GM21390 (cell line): ENCODE data around the gene ZNF580.

Source experiments
- ATAC-seq: cut with Tn5 transposase; IDR thresholded peaks from one replicate; pipeline ENCODE4 v1.9.1; 2021; ENCODE audit not compliant: unreplicated experiment

ZNF580 gene

DNA sequence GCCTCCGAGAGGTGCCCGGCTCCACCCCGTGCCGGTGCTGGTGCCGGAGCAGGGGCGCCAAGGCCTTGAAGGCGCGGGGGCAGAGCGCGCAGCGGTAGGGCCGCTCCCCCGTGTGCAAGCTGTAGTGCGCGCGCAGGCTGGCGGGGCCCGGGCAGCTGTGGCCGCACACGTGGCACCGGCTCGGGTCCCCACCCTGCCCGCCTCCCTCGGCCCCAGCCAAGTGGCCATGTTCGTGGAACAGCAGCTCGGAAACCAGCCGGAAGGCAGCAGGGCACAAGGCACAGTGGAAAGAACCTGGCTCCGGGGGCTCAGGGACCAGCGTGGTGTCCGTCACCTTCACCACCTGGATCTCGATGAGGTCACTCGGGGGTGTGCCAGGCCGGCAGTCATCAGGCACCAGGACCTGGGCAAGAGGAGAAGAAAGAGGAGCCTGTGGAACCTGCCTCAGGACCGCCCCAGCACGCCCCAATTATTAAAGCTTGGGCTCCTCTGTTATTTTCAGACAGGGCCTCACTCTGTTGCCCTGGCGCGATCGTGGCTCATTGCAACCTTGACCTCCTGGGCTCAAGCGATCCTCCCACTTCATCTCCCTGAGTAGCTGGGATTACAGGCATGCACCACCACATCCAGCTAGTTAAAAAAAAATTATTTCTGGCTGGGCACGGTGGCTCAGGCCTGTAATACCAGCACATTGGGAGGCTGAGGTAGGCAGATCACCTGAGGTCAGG is 18.4 kb upstream of the ZNF580 start:
- ATAC-seq, result no peak

DNA sequence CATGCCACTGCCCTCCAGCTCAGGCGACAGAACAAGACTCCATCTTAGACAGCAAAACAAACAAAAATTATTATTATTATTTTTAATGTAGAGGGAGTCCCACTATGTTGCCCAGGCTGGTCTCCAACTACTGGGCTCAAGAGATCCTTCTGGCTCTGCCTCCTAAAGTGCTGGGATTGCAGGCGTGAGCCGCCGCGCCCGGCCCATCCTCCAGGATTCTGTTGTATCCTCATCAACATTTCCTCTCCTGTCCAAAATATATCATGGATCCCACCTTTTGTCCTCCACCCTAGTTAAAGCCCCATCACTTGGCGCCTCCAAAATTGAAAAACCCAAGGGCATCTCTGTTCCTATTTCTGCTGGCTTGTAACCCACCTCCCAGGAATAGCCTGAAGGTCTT is 17.7 kb upstream of the ZNF580 start:
- ATAC-seq, result no peak

GRCh38 chr19:55623561-55623960 is 17.2 kb upstream of the ZNF580 start:
- no peak for ATAC-seq

- ATAC-seq, result no peak
Measured at GRCh38 chr19:55624109-55625003, 16.4 kb upstream of the ZNF580 start, which contains the start of gene ZNF784. Gene ZNF784, minus strand, starts transcription at chr19:55624566. Its CDS starts 5 bp downstream, at chr19:55624561.

DNA sequence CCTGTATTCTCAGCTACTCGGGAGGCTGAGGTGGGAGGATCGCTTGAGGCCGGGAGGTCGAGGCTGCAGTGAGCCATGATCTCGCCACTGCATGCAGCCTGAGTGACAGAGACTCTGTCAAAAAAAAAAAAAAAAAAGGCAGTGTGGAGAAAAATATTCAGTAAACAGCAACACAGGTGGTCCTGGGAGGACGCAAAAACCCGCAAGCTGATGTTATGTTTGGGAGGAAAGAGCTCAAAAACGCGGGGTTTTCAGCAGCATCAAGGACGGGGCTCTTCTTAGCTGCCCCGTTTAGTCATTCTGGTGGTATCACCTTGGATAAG is 15.8 kb upstream of the ZNF580 start:
- ATAC-seq, result no peak

DNA sequence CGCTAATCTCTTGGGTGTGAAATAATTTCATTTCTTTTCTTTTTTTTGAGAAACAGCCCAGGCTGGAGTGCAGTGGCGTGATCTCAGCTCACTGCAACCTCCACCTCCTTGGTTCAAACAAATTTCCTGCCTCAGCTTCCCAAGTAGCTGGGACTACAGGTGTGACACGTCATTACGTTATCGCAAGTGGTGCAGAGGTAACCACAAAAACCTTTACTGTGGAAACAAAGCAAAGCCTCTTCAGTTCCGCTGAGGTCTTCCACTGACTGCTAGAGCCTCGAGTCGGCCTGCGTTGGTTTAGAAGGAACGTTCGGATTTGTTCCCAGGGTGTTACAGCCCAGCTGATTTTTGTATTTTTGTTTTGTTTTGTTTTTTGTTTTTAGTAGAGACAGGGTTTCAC is 14.5 kb upstream of the ZNF580 start:
- ATAC-seq, result no peak

- ATAC-seq, result no peak
Measured at GRCh38 chr19:55632463-55632834, 8.4 kb upstream of the ZNF580 start.

DNA sequence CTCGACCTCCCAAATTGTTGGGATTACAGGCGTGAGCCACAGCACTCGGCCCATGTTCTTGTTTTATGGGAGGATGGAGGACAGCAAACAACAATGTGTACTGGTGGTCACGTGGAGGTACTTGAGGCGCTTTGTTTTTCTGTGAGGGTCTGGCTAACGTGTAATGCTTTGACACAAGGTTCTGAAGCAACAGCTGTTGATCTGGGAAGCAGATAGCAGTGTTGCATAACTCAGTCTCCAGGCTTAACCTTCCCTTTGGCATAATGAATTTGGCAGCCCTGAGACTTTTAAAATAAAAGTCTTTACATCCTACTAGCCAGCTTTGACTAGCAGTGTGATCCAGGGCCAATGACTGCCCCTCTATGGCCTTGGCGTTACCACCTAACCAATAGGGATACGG is 6.9 kb upstream of the ZNF580 start:
- no peak for ATAC-seq

DNA sequence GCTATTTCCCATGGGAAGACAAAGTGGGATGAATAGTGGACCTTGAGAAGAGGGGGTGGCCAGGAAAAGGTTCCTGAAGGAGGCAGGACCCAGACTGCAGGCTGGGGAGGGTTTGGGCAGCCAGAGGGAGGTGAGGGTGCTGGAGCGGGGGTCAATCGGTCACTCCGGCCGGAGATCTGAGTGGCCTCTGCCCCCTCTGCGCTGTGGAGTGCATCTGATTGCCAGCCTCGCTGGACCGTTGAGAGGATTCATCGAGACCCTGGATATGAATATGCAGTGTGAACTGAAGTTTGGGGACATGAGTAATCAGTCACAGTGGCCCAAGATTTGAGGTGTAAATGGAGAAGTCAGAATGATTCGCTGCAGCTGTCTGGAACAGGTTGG is 5.5 kb upstream of the ZNF580 start:
- no peak for ATAC-seq

GRCh38 chr19:55635856-55636440 is 4.9 kb upstream of the ZNF580 start:
- ATAC-seq, result no peak

DNA sequence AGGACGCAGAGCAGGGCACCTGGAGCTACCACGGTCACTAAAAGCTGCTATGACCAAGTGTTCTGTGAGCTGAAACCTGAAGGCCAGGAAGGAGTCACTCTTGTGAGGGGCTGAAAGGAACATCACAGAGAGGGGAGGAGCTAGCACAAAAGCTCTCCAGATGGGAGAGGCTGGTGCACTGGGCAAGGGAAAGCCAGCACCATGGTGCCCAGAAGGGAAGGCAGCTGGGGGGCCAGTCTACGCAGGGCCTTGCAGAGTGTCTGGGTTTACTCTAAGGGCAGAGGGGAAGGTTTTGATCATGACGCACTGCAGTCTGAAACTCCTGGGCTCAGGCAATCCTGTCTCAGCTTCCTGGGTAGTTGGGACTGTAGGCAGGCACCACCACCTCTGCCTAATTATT is 4.1 kb upstream of the ZNF580 start:
- ATAC-seq, result no peak

- no peak for ATAC-seq
Measured at GRCh38 chr19:55637534-55637933, 3.3 kb upstream of the ZNF580 start.

DNA sequence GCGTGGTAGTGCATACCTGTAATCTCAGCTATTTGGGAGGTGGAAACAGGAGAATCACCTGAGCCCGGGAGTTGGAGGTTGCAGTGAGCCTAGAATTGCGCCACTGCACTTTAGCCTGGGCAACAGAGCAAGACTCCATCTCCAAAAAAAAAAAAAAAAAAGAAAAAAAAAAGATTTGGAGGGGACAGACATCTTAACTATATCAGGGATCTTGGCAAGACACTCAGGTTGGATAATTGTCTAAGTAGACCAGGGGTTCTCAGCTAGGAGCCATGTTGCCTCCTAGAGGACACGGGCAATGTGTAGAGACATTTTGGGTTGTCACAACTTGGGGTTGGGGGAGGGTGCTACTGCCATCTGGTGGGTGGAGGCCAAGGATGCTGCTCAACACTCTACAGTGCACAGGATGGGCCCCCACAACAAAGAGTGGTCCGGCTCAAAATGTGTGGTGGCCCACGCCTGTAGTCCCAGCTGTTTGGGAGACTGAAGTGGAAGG is 1.9 kb upstream of the ZNF580 start:
- ATAC-seq, result no peak

- no peak for ATAC-seq
Measured at GRCh38 chr19:55640043-55640576, 692 bp upstream of the ZNF580 start.

DNA sequence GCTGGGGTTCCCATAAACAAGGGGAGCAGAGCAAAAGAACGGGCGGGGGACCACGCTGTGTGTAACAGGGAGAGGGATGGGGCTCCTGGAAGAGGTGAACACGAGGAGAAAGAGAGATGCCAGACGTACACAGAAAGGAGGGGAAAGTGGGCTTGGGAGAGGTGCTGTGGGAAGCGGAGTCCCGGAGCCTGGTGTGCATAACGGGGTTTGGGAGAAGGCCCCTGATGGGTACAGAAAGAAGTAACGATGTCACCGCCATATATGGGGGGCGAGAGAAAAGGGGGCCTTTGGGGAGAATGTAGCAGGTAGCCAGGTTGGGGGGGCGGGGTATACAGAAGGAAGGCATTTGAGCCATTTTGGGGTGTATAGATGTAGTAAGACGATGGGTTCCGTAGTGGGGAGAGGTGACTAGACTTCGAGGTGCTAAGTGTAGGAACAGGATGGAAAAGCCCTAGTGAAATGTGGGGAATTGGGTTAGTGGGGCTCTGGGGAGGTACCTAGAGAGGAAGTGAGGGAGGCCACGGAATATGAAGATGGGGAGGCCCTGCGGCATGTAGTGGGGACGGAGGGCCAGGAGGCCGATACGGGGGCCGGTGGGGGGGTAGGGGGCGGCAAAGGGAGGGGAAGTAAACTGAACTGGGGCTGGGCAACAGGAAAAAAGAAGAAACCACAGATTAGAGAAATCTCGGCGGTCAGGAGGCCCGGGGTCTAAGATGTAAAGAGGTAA is 787 bp downstream of the ZNF580 start:
- ATAC-seq, result no peak

- ATAC-seq, result no peak
Measured at GRCh38 chr19:55642153-55643002, 1.6 kb downstream of the ZNF580 start.

- peak; percentile 31 for ATAC-seq
Measured at GRCh38 chr19:55643003-55643886, 2.4 kb downstream of the ZNF580 start, which contains the start of gene ZNF581. Gene ZNF581, plus strand, starts transcription at chr19:55643649. Its CDS starts 923 bp downstream, at chr19:55644572.

- no peak for ATAC-seq
Measured at GRCh38 chr19:55643887-55644176, 3.0 kb downstream of the ZNF580 start.

GRCh38 chr19:55644191-55644833 is 3.5 kb downstream of the ZNF580 start:
- ATAC-seq, result no peak
